Measurements from ENCODE around the gene SEM1.

DNA sequence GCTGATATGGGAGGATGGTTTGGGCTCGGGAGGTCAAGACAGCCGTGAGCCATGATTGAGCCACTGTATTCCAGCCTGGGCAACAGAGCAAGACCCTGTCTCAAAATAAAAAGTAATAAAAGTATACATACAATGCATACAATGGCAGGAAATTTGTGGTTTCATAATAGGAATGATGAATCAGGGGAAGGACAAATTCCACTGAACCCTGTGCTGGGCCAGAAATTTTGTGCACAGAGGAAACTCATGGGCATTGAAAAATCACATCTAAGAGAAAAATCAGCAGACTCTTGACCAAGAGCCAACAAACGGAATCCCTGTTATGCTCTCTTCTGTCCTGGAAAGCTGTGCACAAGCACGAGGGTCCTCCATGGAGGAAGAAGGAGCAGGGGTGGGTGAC lies 35.1 kb downstream of the SEM1 start:
- TF ChIP-seq CTCF (IDR thresholded peaks at IDR 0.05), result no peak
- no peak for TF ChIP-seq POLR2AphosphoS5 (IDR thresholded peaks at IDR 0.05; ENCODE audit: insufficient read depth in 1 of 2, low read depth in 1 of 2)
- no peak for TF ChIP-seq POLR2A (IDR thresholded peaks at IDR 0.05)
